ENCODE data around the gene FNDC3B.

DNA sequence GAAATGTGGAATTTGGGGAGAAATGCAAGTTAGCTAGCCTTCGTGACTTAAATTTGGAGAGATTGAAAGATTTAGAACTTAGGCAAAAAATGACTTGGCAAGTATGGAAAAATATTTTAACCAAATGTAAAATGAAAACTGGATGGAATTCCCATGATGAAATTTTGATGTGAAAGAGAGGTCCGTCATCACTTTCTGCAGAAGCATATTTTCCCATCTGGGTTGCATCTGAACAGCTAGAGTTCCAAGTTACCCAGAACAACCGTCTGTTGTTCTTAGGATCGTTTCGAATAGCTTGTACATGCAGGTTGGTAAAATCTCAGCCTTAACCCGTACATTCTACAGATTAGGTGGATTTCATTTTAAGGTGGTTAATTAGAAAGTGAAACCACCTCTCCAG is 272.6 kb downstream of the FNDC3B start:
- TF ChIP-seq, protein P1, sequence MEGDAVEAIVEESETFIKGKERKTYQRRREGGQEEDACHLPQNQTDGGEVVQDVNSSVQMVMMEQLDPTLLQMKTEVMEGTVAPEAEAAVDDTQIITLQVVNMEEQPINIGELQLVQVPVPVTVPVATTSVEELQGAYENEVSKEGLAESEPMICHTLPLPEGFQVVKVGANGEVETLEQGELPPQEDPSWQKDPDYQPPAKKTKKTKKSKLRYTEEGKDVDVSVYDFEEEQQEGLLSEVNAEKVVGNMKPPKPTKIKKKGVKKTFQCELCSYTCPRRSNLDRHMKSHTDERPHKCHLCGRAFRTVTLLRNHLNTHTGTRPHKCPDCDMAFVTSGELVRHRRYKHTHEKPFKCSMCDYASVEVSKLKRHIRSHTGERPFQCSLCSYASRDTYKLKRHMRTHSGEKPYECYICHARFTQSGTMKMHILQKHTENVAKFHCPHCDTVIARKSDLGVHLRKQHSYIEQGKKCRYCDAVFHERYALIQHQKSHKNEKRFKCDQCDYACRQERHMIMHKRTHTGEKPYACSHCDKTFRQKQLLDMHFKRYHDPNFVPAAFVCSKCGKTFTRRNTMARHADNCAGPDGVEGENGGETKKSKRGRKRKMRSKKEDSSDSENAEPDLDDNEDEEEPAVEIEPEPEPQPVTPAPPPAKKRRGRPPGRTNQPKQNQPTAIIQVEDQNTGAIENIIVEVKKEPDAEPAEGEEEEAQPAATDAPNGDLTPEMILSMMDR (IDR thresholded peaks at IDR 0.05; ENCODE audit: low read length): no peak
- TF ChIP-seq EZH2 (optimal IDR thresholded peaks at IDR 0.05; ENCODE audit: low read depth, low read length) (no peak), EZH2phosphoT487 (IDR thresholded peaks at IDR 0.05; ENCODE audit: low read length) (no peak)
